ENCODE data around the gene LGMN. TPM values are rescaled to one million over a fixed set of nuclear protein-coding genes. Genes with fewer than 3 reads are reported as not detected.
A peak's percentile ranks its signal among the peaks of the same experiment; 100 is the strongest.

The LGMN gene
- total and polyA plus RNA-seq, 9 of the 15 experiments (the other 6 are each of a cell fraction or from before 2014, with no cell fraction given): 0.05 to 1.4 (median 0.43) TPM; not detected in 2

GRCh38 chr14:92686900-92687427, 61.5 kb downstream of the LGMN start:
- no peak overlapping the region for H3K4me2 ChIP-seq (ENCODE audit: insufficient read depth, low read length)
- no peak overlapping the region; a peak in 1 of 4 replicates for H3K9ac ChIP-seq (ENCODE audit: insufficient read depth in 1 of 2, low read depth in 2 of 2, low read length in 2 of 2)
- H2AFZ ChIP-seq (ENCODE audit: low read depth, low read length): 0 out of 2 replicates have a peak overlapping the region, but pooled peaks have one; percentile 32
- no peaks in the 10 kb centered on the region for H3K9me3 ChIP-seq (replicated peaks; ENCODE audit: control insufficient read depth, insufficient read depth, low read depth, low read length)
- ATAC-seq (peak; percentile 94), FAIRE-seq (no peak), DNase-seq (ENCODE audit: extremely low read depth in 1 of 4, low spot score in 3 of 4) (peak; percentile 62 to 88 (median 84))
- H3K79me2 ChIP-seq (ENCODE audit: control insufficient read depth, insufficient read depth, low read length): no peaks in the 10 kb centered on the region
- POLR2A ChIA-PET: interaction anchor here (0.6 kb wide), 2 partner anchors 432 to 441 kb away, joined by 3 to 5 read pairs; no protein-coding TSS in a partner anchor
- WGBS (ENCODE audit: insufficient coverage, low coverage, missing lambda C conversion rate): 0% methylated on average over 3 of the region's 45 CpGs
- no peaks in the 10 kb centered on the region for H3K9me1 ChIP-seq (ENCODE audit: control insufficient read depth, insufficient read depth, low read length)
- in situ Hi-C loops (cut with MboI) (no loop called here), intact Hi-C loops (cut with micrococcal nuclease) (no loop called here)
- peaks cover 0 to 22% of the 10 kb centered on the region in 2 experiments; a peak in 2 of 5 replicates for H3K4me1 ChIP-seq (replicated peaks in 1 of 2; ENCODE audit: control insufficient read depth in 2 of 2, insufficient read depth in 2 of 2, low read length in 2 of 2)
- BruUV-seq (replicated peaks): no TSS peak
- H4K20me1 ChIP-seq (replicated peaks; ENCODE audit: control insufficient read depth, insufficient read depth, low read length): peaks cover 3% of the 10 kb centered on the region; the same call in 1 of the 2 replicates
- no peak overlapping the region for H3K27ac ChIP-seq (ENCODE audit: extremely low read depth, low read depth, low read length)
- H3K27me3 ChIP-seq (ENCODE audit: control insufficient read depth in 2 of 2, insufficient read depth in 2 of 2, low read length in 2 of 2): peaks cover 0 to 10% of the 10 kb centered on the region in 2 experiments; a peak in 2 of 5 replicates
- H3K36me3 ChIP-seq (ENCODE audit: control insufficient read depth, insufficient read depth, low read length): no peaks in the 10 kb centered on the region
- no peak overlapping the region for H3K4me3 ChIP-seq
- CTCF ChIA-PET (ENCODE audit: low intra/inter-chr PET ratio): interaction anchor here (1.6 kb wide), 1 partner anchor 97 kb away, joined by 14 read pairs; no protein-coding TSS in a partner anchor
- TF ChIP-seq ARHGAP35 (IDR thresholded peaks at IDR 0.05; ENCODE audit: partially characterized antibody) (no peak), RB1 (IDR thresholded peaks at IDR 0.05; ENCODE audit: low read depth) (peak; percentile 85), SMC3 (conservative IDR thresholded peaks at IDR 0.05; ENCODE audit: insufficient read depth, low read depth, low read length) (peak; percentile 80), SIX5 (IDR thresholded peaks at IDR 0.05; ENCODE audit: borderline replicate concordance in 1 of 2, insufficient read depth in 1 of 2, low read depth in 1 of 2, low read length in 2 of 2) (no peak), RAD21 (CRISPR knock-in tag; conservative IDR thresholded peaks at IDR 0.05 in 1 of 2, IDR thresholded peaks at IDR 0.05 in 1 of 2) (peak; percentile 54 to 66), SAFB2 (IDR thresholded peaks at IDR 0.05; ENCODE audit: borderline replicate concordance, low read depth, low read length, severe bottlenecking) (no peak), ARID3B (CRISPR knock-in tag; IDR thresholded peaks at IDR 0.05; ENCODE audit: borderline replicate concordance) (no peak)
- TF ChIP-seq, protein P1, sequence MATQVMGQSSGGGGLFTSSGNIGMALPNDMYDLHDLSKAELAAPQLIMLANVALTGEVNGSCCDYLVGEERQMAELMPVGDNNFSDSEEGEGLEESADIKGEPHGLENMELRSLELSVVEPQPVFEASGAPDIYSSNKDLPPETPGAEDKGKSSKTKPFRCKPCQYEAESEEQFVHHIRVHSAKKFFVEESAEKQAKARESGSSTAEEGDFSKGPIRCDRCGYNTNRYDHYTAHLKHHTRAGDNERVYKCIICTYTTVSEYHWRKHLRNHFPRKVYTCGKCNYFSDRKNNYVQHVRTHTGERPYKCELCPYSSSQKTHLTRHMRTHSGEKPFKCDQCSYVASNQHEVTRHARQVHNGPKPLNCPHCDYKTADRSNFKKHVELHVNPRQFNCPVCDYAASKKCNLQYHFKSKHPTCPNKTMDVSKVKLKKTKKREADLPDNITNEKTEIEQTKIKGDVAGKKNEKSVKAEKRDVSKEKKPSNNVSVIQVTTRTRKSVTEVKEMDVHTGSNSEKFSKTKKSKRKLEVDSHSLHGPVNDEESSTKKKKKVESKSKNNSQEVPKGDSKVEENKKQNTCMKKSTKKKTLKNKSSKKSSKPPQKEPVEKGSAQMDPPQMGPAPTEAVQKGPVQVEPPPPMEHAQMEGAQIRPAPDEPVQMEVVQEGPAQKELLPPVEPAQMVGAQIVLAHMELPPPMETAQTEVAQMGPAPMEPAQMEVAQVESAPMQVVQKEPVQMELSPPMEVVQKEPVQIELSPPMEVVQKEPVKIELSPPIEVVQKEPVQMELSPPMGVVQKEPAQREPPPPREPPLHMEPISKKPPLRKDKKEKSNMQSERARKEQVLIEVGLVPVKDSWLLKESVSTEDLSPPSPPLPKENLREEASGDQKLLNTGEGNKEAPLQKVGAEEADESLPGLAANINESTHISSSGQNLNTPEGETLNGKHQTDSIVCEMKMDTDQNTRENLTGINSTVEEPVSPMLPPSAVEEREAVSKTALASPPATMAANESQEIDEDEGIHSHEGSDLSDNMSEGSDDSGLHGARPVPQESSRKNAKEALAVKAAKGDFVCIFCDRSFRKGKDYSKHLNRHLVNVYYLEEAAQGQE (IDR thresholded peaks at IDR 0.05; ENCODE audit: borderline replicate concordance): peak; percentile 50; the same call in 1 of the 2 replicates
- TF ChIP-seq, protein P1 (CRISPR knock-in tag; IDR thresholded peaks at IDR 0.05; ENCODE audit: low read depth): no peak
